Muscle layer of colon (tissue), 2 donors: ENCODE results near the gene HACD2.

Source experiments
- H3K27ac ChIP-seq: one replicate; pipeline ENCODE4 v1.7.0; 2013; ENCODE audit warnings: low read depth, mild to moderate bottlenecking, low read length, moderate library complexity
- H3K27me3 ChIP-seq, 2 donors: one replicate each; pipeline ENCODE4 v1.7.0; 2013; ENCODE audit warnings: low read length in 2 of 2, mild to moderate bottlenecking in 2 of 2; ENCODE audit not compliant: insufficient read depth in 2 of 2, control insufficient read depth in 1 of 2
- H3K36me3 ChIP-seq: one replicate; pipeline ENCODE4 v1.7.0; 2013; ENCODE audit warnings: mild to moderate bottlenecking, low read length; ENCODE audit not compliant: insufficient read depth
- H3K4me1 ChIP-seq: one replicate; pipeline ENCODE4 v1.7.0; 2013; ENCODE audit warnings: mild to moderate bottlenecking, low read length; ENCODE audit not compliant: insufficient read depth
- H3K4me3 ChIP-seq, 2 donors: one replicate each; pipeline ENCODE4 v1.7.0; 2013; ENCODE audit warnings: low read length in 2 of 2, low read depth in 1 of 2, mild to moderate bottlenecking in 1 of 2, moderate library complexity in 1 of 2
- H3K9ac ChIP-seq: one replicate; pipeline ENCODE4 v1.7.0; 2013; ENCODE audit warnings: low read length
- H3K9me3 ChIP-seq: one replicate; pipeline ENCODE4 v1.7.0; 2013; ENCODE audit warnings: mild to moderate bottlenecking, low read length
- donor health status: abdominal sarcoma.
- donor health status: Adenocarcinoma of cecum.

Gene HACD2

DNA sequence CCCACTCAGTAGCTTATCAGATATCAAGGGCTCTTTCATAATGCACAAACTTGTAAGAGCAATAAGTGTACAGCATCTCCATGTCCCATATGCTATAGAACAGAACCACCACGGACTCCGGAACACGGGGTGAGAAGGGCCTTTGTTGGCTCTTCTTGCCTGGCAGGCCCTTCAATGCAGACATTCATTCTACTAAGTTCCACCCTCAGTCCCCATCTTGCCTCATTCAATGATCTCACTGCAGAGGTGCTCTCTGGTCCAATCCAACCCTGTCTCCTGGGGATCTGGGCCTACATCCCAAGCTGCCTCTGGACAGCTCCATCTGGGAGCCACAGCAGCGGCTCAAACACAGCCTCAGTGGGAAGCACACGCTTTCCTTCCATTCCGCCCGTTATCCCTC lies 16.8 kb downstream of the HACD2 start:
- Histone ChIP-seq H3K27me3 (no peaks in the 10 kb centered on the region), H3K36me3 (no peaks in the 10 kb centered on the region), H3K4me3 (no peak overlapping the region), H3K9ac (no peak overlapping the region), H3K9me3 (no peaks in the 10 kb centered on the region), H3K4me1 (no peaks in the 10 kb centered on the region), H3K27ac (no peak overlapping the region)

DNA sequence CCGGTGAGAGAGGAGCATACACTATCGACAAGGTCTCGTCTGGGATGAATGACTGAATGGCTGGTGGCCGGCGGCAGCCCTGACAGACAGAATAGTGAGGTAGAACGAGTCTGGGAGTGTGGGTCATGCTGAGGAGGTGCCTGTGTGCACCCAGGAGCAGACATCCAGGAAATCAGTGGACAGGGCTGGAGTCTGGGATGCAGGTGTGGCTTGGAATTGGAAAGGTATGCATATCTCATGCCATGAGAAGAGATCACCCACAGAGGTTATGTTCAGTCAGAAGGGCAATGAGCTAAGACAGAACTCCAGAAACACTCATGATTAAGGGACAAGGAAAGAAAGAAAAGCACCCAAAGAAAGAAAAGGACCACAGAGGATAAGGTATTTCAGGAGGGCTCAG lies 20.8 kb downstream of the HACD2 start:
- H3K4me1 ChIP-seq: no peaks in the 10 kb centered on the region

DNA sequence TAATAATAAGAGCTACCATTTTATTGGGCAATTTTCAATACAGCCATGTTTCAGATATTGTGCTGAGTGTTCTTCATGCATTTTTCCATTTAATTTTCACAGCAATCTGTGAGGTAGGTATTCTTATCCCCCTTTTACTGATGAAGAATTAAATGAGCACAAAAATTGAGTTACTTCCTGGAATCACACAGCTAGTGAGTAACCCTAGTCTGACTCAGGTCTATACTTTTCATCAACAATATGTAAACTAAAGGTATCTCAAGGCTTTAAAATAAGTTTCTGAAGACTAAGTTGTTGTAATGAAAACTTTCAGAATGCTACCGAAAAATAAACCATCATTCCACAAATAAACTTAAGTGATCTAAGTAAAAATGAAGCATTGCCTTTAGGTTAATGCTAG lies 22.3 kb downstream of the HACD2 start:
- H3K27me3 ChIP-seq: no peaks in the 10 kb centered on the region
- no peak overlapping the region for H3K27ac ChIP-seq
- no peaks in the 10 kb centered on the region for H3K9me3 ChIP-seq
- no peaks in the 10 kb centered on the region for H3K36me3 ChIP-seq
- H3K4me1 ChIP-seq: no peaks in the 10 kb centered on the region
- no peak overlapping the region for H3K4me3 ChIP-seq
- no peak overlapping the region for H3K9ac ChIP-seq

More for the DNA sequence above, 20.8 kb downstream of the HACD2 start:
- Histone ChIP-seq H3K36me3 (no peaks in the 10 kb centered on the region), H3K9me3 (no peaks in the 10 kb centered on the region), H3K27ac (no peak overlapping the region), H3K4me3 (no peak overlapping the region), H3K27me3 (no peaks in the 10 kb centered on the region), H3K9ac (no peak overlapping the region)

DNA sequence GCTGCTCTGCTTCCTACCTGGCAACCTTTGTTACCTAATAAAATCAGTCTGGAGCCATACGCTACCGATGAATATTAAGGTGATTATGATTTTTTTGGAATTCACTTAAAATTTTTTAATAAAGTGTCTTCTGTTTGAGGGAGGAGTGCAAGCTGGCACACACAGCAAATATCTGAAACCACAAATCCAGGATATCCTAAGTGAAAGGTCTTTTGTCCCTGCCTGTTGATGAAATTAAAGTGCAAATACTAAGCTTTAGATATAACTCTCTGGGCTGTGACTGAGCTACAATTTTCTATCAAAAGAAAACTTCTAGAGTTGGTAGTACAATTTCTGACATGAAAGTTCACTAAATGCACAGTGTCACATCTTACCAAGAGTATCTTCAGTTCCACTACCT lies 23.7 kb downstream of the HACD2 start:
- no peak overlapping the region for H3K9ac ChIP-seq

DNA sequence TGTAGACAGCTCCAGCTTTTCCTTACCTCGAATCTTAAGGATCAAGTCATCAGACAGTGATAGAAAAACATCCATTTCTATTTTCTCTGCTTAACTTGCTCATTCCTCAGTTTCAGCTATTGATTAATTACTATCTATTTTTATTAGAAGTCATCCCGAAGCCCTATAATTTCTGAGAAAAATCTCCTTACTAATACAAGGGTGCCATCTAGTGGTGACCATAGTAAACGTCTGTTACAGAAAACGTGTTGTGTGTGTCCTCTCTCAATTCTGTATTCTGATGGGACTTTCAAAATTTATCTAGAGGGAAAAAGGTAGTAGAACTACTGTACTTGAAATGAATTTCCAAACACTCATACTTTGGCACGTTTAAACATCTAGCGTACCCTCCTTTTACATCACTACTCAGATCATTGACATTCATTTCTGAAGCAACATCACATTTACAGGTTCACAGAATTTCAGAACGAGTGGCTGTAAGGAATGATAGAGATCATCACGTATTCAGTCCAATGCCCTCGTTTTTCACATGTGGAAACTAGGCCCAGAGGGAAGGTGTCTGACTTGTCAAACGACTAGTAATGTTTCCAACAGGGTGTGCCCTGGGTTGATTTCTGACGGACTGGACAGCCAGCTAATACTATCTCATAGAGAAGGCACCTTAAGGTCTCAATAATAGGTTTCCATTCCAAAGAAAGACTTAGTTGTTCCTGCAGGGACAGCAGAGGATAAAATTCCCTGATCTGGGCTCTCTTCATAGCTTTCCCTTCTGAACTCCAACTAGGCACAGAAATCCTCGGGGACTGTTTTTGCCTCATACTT lies 25.6 kb downstream of the HACD2 start:
- no peak overlapping the region for H3K9ac ChIP-seq
- no peaks in the 10 kb centered on the region for H3K9me3 ChIP-seq
- no peak overlapping the region for H3K4me3 ChIP-seq
- no peak overlapping the region for H3K27ac ChIP-seq
- H3K36me3 ChIP-seq: no peaks in the 10 kb centered on the region
- H3K4me1 ChIP-seq: no peaks in the 10 kb centered on the region
- no peaks in the 10 kb centered on the region for H3K27me3 ChIP-seq

More for the DNA sequence above, 23.7 kb downstream of the HACD2 start:
- Histone ChIP-seq H3K9me3 (no peaks in the 10 kb centered on the region), H3K27ac (no peak overlapping the region), H3K4me1 (no peaks in the 10 kb centered on the region), H3K27me3 (no peaks in the 10 kb centered on the region), H3K36me3 (no peaks in the 10 kb centered on the region), H3K4me3 (no peak overlapping the region)

DNA sequence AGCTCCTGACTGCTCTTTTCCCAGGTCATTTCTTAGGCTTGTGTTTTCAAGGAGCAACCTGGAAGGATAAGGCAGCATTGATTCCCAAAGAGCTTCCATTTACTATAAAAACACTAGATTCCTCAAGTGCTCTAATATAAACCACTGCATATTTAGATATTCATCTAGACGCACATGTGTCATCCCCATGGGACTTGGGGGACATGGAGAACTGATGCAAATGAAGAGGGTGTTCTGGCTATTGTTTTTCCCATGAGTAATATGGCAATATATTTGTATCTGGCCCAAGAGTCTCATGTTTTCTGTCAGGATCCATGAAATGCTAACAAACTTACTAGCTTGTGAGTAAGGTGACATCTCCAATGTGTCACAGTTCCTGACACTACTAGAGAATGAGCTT lies 31.3 kb downstream of the HACD2 start:
- H3K4me1 ChIP-seq: no peaks in the 10 kb centered on the region

DNA sequence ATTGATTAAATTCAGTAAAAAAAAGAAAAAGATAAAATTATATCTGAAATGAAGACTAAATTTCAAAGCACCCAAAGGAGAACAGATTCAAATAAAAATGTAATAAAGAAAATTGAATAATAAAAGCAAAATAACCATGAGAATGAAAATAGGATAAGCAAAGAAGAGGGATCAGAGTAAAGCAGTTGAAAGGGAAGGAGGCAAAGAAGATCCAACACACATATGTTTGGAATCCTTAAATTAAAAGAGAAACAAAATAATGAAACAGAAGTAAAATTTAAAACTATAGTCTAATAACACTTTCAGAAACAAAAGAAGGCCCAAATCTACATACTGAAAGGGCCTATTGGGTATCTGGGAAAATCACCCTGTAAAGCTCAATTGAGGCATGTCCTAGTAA lies 32.1 kb downstream of the HACD2 start:
- Histone ChIP-seq H3K27me3 (no peaks in the 10 kb centered on the region), H3K9ac (no peak overlapping the region), H3K4me1 (peaks cover 6% of the 10 kb centered on the region), H3K9me3 (no peaks in the 10 kb centered on the region), H3K27ac (no peak overlapping the region), H3K4me3 (no peak overlapping the region), H3K36me3 (peaks cover 7% of the 10 kb centered on the region)

More for the DNA sequence above, 31.3 kb downstream of the HACD2 start:
- H3K9me3 ChIP-seq: no peaks in the 10 kb centered on the region
- no peak overlapping the region for H3K9ac ChIP-seq
- H3K4me3 ChIP-seq: no peak overlapping the region
- peaks cover 7% of the 10 kb centered on the region for H3K36me3 ChIP-seq
- no peak overlapping the region for H3K27ac ChIP-seq
- no peaks in the 10 kb centered on the region for H3K27me3 ChIP-seq

DNA sequence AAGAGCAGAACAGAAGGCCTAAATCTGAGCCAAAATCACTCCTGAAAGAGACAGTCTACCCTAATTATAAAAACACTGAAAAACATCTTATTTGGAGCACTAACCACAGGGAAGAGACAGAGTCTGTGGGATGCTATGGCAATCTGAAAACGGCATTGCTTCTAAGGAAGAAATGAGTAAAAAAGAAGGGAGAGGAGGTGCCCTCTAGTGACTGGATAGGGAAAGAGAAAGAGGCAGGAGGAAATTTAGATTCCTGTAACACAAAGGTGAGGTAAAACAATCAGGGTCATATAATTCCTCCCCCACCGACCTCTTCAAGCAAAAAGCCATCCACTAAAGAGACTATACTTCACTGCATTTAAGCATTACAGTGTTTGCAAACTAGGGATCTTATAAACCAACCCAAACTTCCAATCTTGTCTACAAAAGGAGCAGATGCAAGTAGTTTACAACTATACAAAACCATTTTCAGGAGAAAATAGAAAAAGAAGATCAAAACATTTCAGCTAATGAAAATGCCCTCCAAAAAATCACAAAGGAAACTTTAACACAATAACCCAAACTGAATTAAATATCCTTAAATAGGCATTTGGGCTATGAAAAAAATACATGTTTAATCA lies 32.6 kb downstream of the HACD2 start:
- Histone ChIP-seq H3K36me3 (peaks cover 7% of the 10 kb centered on the region), H3K9ac (no peak overlapping the region), H3K4me1 (peaks cover 11% of the 10 kb centered on the region), H3K9me3 (no peaks in the 10 kb centered on the region), H3K4me3 (no peak overlapping the region), H3K27ac (no peak overlapping the region), H3K27me3 (no peaks in the 10 kb centered on the region)

DNA sequence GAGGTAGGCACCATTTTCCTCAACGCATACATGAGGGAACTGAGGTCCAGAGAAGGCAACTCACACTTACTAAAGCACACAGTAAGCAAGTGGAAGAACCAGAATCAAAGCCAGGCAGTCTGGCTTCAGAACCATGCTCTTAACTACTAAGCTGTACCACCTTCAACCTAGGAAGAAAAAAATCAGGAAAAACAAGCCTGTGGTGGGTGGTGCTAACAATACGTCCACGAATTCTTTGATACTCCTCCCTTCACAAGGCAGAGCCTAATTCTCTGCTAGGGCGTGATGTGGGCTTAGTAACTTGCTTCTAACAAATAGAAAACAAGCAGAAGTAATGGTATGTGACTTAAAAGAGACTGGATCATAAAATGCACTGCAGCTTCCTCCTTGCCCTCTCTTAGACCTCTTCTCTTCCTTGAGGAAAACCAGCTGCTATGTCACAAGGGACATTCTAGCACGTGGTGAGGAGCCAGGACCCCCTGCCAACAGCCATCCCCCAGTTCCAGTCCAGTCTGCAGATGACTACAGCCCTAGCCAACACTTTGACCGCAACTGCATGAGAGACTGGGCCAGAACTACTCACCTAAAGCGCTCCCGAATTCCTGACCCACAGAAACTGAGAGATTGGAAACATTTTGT lies 36.9 kb downstream of the HACD2 start:
- no peak overlapping the region for H3K27ac ChIP-seq
- no peaks in the 10 kb centered on the region for H3K9me3 ChIP-seq
- H3K4me1 ChIP-seq: peaks cover 26% of the 10 kb centered on the region
- no peaks in the 10 kb centered on the region for H3K27me3 ChIP-seq
- no peak overlapping the region for H3K4me3 ChIP-seq
- peaks cover 7% of the 10 kb centered on the region for H3K36me3 ChIP-seq
- H3K9ac ChIP-seq: no peak overlapping the region

DNA sequence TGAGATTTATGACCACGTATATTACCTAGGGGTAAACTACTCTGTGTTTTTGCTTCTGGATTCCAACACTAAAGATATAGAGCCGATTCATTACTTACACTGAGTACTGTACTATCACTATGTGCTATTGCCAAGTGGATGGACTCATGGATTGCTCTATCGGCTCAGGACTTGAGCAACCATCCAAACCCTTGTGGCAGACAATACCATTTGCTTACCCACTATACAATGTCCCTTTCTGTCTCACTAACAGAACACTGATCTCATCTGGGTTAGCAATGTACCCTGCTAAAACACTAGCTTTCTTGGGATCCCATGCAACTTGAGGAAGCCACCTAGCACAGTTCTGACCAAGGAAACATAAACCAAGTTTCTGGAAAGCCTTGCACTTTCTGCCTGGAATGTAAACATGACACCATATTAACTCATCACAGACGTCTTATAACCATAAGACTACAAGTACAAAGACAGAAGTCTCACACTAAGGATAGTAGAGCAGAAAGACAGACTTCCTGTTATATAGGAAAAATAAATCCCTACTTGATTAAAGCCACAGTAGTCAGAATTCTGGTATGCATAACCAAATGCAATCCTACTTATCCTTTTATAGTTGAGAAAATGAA lies 38.6 kb downstream of the HACD2 start:
- H3K27ac ChIP-seq: peak overlapping the region; percentile 43
- no peaks in the 10 kb centered on the region for H3K9me3 ChIP-seq
- no peaks in the 10 kb centered on the region for H3K27me3 ChIP-seq
- H3K4me1 ChIP-seq: peaks cover 26% of the 10 kb centered on the region
- no peak overlapping the region for H3K9ac ChIP-seq
- peaks cover 7% of the 10 kb centered on the region for H3K36me3 ChIP-seq
- H3K4me3 ChIP-seq: no peak overlapping the region

DNA sequence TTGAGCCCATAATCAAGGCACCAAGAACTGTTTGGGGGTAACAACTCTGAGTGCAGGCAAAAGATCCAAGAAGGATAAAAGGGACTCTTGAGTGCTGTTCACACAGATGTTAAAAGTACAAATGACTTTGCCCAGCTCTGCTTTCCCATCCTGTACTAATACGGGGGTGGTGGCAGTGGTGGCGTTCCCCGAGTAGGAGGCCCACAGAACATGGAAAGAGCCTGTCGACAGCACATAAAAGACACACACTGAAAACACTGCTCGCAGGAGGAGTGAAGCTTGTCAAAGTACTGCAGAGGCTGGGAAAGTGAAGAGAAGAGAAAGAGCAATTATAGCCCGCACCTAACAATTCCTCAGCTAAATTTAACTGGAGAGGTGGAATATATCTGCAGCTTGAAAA lies 40.9 kb downstream of the HACD2 start:
- Histone ChIP-seq H3K9ac (no peak overlapping the region), H3K27ac (no peak overlapping the region), H3K4me3 (no peak overlapping the region), H3K4me1 (peaks cover 26% of the 10 kb centered on the region), H3K9me3 (no peaks in the 10 kb centered on the region), H3K27me3 (no peaks in the 10 kb centered on the region), H3K36me3 (no peaks in the 10 kb centered on the region)
